CD4-positive, CD25-positive, alpha-beta regulatory T cell (primary cell): ENCODE measurements around the gene SPRED2. TPM values are rescaled to one million over a fixed set of nuclear protein-coding genes. Genes with fewer than 3 reads are reported as not detected.
A peak's percentile ranks its signal among the peaks of the same experiment; 100 is the strongest.

Experiments
- ATAC-seq, 2 donors: fragments of 150-1000 bp; cut with Tn5 transposase; one replicate each; pipeline ENCODE4 v1.10.0; 2021; ENCODE audit warnings: low read depth in 2 of 2, moderate number of reproducible peaks in 2 of 2, moderate library complexity in 1 of 2
- DNase-seq, 3 donors: peaks; one replicate each; pipeline versions ENCODE4 v3.0.0 to v3.0.0-alpha.2; 2012 to 2022; ENCODE audit warnings: mixed read lengths in 1 of 3
- H3K27ac ChIP-seq: one replicate; pipeline ENCODE4 v1.7.0; 2013; ENCODE audit warnings: mild to moderate bottlenecking, low read length; ENCODE audit not compliant: insufficient read depth, poor library complexity, severe bottlenecking
- H3K27me3 ChIP-seq: one replicate; pipeline ENCODE4 v1.7.0; 2013; ENCODE audit warnings: low read length; ENCODE audit not compliant: control insufficient read depth, insufficient read depth
- H3K36me3 ChIP-seq: one replicate; pipeline ENCODE4 v1.7.0; 2013; ENCODE audit warnings: mild to moderate bottlenecking, low read length, moderate library complexity; ENCODE audit not compliant: control insufficient read depth, insufficient read depth
- H3K4me1 ChIP-seq: 2 replicates; pipeline ENCODE4 v1.7.0; 2013; ENCODE audit warnings: mild to moderate bottlenecking, low read length; ENCODE audit not compliant: insufficient read depth, control insufficient read depth, poor library complexity, severe bottlenecking
- H3K4me3 ChIP-seq: one replicate; pipeline ENCODE4 v1.7.0; 2013; ENCODE audit warnings: low read depth, mild to moderate bottlenecking, low read length, moderate library complexity
- H3K9me3 ChIP-seq, 2 experiments: 1 replicate in 1 of 2; 2 replicates in 1 of 2; pipeline ENCODE4 v1.7.0; 2013; ENCODE audit warnings: low read length in 2 of 2, mild to moderate bottlenecking in 1 of 2, moderate library complexity in 1 of 2; ENCODE audit not compliant: control insufficient read depth in 2 of 2
- H3K27ac Mint-ChIP-seq, 3 donors: one replicate each; pipeline ENCODE4 v1.8.0; 2020 to 2022; ENCODE audit warnings: mild to moderate bottlenecking in 3 of 3, mixed read lengths in 3 of 3, moderate library complexity in 2 of 3
- H3K27me3 Mint-ChIP-seq: one replicate; pipeline ENCODE4 v1.8.0; 2022; ENCODE audit warnings: mild to moderate bottlenecking, mixed read lengths
- H3K36me3 Mint-ChIP-seq: one replicate; pipeline ENCODE4 v1.8.0; 2020; ENCODE audit warnings: mixed read lengths
- H3K4me1 Mint-ChIP-seq, 4 donors: one replicate each; pipeline ENCODE4 v1.8.0; 2020 to 2022; ENCODE audit warnings: mixed read lengths in 4 of 4, mild to moderate bottlenecking in 1 of 4
- H3K4me3 Mint-ChIP-seq, 4 donors: one replicate each; pipeline ENCODE4 v1.8.0; 2020 to 2022; ENCODE audit warnings: mild to moderate bottlenecking in 4 of 4, mixed read lengths in 4 of 4, moderate library complexity in 3 of 4
- H3K9me3 Mint-ChIP-seq, 7 donors: one replicate each; pipeline ENCODE4 v1.8.0; 2020 to 2022; ENCODE audit warnings: mixed read lengths in 7 of 7, mild to moderate bottlenecking in 3 of 7, moderate library complexity in 2 of 7
- polyA plus RNA-seq, 4 donors: library from polyadenylated mRNA; unstranded; fragments of 300-500 nt; fragmentation: Illumina TruSeq; gene quantifications; one replicate each; pipeline ENCODE4 v1.2.3, GENCODE V29; 2021
- total RNA-seq: library from RNA; stranded (reverse); gene quantifications from one replicate; pipeline ENCODE4 v1.2.3, GENCODE V29; 2022

The SPRED2 gene
- total and polyA plus RNA-seq, 5 donors from 2014 or later = 0.23 to 6.3 (median 1.1) TPM

DNA sequence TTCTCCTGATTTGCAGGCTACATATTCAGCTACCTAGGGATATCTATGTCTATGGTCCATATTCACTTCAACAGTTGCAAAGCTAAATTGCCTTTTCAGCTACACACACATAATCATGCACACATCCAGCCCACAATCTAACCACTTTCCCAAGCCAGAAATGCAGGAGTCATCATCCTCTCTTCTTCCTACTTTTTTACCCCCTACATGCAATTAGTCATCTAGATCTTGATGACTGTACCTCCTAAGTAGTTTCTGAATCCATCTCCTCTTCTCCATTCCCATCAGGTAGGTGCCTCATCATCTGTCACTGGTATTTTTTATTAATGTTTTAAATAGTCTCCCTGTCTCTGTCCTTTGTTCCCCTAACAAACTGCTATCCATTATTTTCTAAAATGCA, 23.7 kb upstream of the SPRED2 start:
- Histone ChIP-seq H3K4me3 (no peak overlapping the region), H3K4me1 (no peaks in the 10 kb centered on the region), H3K27ac (no peak overlapping the region), H3K36me3 (no peaks in the 10 kb centered on the region), H3K27me3 (peaks cover 15% of the 10 kb centered on the region), H3K9me3 (no peaks in the 10 kb centered on the region)
- H3K4me1 Mint-ChIP-seq = no peaks in the 10 kb centered on the region
- no peaks in the 10 kb centered on the region for H3K36me3 Mint-ChIP-seq
- ATAC-seq = no peak
- H3K27me3 Mint-ChIP-seq = peaks cover 52% of the 10 kb centered on the region
- H3K4me3 Mint-ChIP-seq = no peak overlapping the region
- peaks cover 0 to 2% (median 0%) of the 10 kb centered on the region in 7 donors for H3K9me3 Mint-ChIP-seq
- DNase-seq = no peak
- no peak overlapping the region for H3K27ac Mint-ChIP-seq

DNA sequence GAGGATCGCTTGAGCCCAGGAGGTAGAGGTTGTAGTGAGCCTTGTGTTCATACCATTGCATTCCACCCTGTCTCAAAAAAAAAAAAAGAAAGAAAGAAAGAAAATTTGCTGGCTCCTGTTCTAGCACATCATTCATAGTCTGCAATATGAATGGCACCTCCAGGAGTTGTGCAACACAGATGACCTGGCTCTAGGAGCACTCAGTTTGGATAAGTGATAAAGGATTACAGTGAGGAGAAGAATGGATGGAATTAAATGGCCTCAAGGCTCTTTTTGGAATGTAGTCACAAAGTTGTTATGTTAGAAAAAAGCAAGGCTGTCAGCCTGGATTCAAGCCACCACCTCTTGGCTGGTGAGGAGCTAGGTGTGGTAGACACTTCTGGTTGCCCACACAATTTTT, 21.5 kb upstream of the SPRED2 start:
- no peaks in the 10 kb centered on the region for H3K9me3 ChIP-seq
- ATAC-seq (no peak), DNase-seq (no peak)
- Mint-ChIP-seq H3K27ac (no peak overlapping the region), H3K4me1 (no peaks in the 10 kb centered on the region), H3K27me3 (peaks cover 52% of the 10 kb centered on the region), H3K9me3 (peaks cover 0 to 2% (median 0%) of the 10 kb centered on the region in 7 donors), H3K4me3 (no peak overlapping the region), H3K36me3 (no peaks in the 10 kb centered on the region)
- no peaks in the 10 kb centered on the region for H3K36me3 ChIP-seq
- peaks cover 27% of the 10 kb centered on the region for H3K27me3 ChIP-seq
- H3K27ac ChIP-seq = no peak overlapping the region
- no peak overlapping the region for H3K4me3 ChIP-seq
- H3K4me1 ChIP-seq = no peaks in the 10 kb centered on the region

DNA sequence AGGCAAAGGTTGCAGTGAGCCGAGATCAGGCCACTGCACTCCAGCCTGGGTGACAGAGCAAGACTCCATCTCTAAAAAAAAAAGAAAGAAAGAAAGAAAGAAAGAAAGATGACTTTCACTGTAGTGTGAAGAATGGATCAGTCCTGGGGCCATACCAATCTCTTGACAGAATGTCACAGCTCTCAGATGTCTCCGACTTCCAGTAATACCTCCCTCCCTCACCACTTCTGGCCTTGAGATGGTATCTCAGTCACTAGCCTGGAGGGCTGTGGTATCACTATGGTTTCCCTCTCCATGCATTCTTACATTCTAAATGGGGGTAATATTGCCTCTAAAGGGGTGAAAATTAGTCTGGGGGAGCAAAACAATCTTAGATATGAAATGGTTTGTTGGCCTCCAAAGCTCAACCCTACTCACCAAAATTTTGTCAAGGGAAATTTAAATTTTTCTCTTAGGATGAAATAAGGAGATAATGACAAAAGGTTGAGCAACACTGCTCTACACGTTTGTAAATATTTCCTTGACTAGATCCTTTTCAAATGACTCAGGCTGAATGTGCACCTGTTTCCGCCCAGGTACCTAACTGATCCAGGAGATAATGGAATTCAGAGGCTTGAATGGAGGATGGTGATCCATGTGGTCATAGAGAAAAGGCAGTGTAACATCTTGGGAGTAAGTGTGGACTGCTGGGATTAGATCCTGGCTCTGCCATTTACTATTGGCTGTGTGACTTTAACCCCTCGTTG, 19.9 kb upstream of the SPRED2 start:
- H3K4me1 ChIP-seq = no peaks in the 10 kb centered on the region
- H3K9me3 Mint-ChIP-seq = peaks cover 0 to 2% (median 0%) of the 10 kb centered on the region in 7 donors
- no peak overlapping the region for H3K4me3 ChIP-seq
- no peaks in the 10 kb centered on the region for H3K4me1 Mint-ChIP-seq
- no peaks in the 10 kb centered on the region for H3K9me3 ChIP-seq
- no peak overlapping the region for H3K27ac ChIP-seq
- no peaks in the 10 kb centered on the region for H3K36me3 ChIP-seq
- H3K4me3 Mint-ChIP-seq = no peak overlapping the region
- ATAC-seq = no peak
- no peak for DNase-seq
- no peaks in the 10 kb centered on the region for H3K36me3 Mint-ChIP-seq
- H3K27me3 ChIP-seq = peaks cover 27% of the 10 kb centered on the region
- no peak overlapping the region for H3K27ac Mint-ChIP-seq
- peaks cover 46% of the 10 kb centered on the region for H3K27me3 Mint-ChIP-seq

DNA sequence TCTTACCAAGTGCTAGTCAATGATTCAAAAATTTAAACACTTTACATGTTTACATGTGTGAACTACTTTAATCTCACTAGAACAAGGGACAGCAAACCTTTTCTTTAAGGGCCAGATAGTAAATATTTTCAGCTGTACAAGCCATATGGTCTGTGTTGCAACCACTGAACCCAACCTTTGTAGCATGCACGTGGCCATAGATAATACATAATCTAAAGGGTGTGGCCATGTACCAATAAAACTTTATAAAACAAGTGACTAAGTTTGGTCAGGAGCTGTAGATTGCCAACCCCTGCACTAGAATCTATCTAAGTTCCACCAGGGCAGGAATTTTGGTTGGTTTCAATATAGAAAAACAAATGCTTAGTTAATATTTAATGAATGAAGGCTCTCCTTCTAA, 18.4 kb upstream of the SPRED2 start:
- DNase-seq = no peak
- H3K9me3 Mint-ChIP-seq = peaks cover 0 to 2% (median 0%) of the 10 kb centered on the region in 7 donors
- Histone ChIP-seq H3K9me3 (no peaks in the 10 kb centered on the region), H3K36me3 (no peaks in the 10 kb centered on the region), H3K4me1 (no peaks in the 10 kb centered on the region), H3K4me3 (no peak overlapping the region), H3K27ac (no peak overlapping the region), H3K27me3 (peaks cover 27% of the 10 kb centered on the region)
- no peaks in the 10 kb centered on the region for H3K36me3 Mint-ChIP-seq
- ATAC-seq = no peak
- no peaks in the 10 kb centered on the region for H3K4me1 Mint-ChIP-seq
- no peak overlapping the region for H3K4me3 Mint-ChIP-seq
- peaks cover 41% of the 10 kb centered on the region for H3K27me3 Mint-ChIP-seq
- no peak overlapping the region for H3K27ac Mint-ChIP-seq

DNA sequence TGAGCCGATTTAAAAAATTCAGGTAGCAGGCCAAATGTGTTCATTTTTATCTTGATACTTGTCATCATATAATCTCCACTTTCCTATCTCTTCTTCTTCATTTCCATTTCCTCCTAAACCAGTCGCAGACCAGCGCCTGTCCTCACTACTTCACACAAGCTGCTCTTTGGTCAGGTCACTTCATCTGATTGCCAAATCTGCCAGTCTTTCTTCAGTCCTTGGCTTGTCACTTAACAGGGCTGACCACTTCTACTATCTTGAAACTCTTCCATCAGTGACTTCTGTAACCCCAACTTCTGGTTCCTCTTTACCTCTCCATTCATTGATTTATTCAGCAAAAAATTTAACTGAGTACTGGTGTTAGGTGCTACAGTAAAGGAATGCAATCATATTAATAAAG, 18.0 kb upstream of the SPRED2 start:
- no peak overlapping the region for H3K4me3 Mint-ChIP-seq
- DNase-seq (no peak), ATAC-seq (no peak)
- Histone ChIP-seq H3K4me3 (no peak overlapping the region), H3K27me3 (peaks cover 23% of the 10 kb centered on the region), H3K27ac (no peak overlapping the region), H3K36me3 (no peaks in the 10 kb centered on the region), H3K9me3 (no peaks in the 10 kb centered on the region), H3K4me1 (no peaks in the 10 kb centered on the region)
- no peak overlapping the region for H3K27ac Mint-ChIP-seq
- peaks cover 0 to 2% (median 0%) of the 10 kb centered on the region in 7 donors for H3K9me3 Mint-ChIP-seq
- H3K36me3 Mint-ChIP-seq = no peaks in the 10 kb centered on the region
- peaks cover 37% of the 10 kb centered on the region for H3K27me3 Mint-ChIP-seq
- H3K4me1 Mint-ChIP-seq = no peaks in the 10 kb centered on the region

DNA sequence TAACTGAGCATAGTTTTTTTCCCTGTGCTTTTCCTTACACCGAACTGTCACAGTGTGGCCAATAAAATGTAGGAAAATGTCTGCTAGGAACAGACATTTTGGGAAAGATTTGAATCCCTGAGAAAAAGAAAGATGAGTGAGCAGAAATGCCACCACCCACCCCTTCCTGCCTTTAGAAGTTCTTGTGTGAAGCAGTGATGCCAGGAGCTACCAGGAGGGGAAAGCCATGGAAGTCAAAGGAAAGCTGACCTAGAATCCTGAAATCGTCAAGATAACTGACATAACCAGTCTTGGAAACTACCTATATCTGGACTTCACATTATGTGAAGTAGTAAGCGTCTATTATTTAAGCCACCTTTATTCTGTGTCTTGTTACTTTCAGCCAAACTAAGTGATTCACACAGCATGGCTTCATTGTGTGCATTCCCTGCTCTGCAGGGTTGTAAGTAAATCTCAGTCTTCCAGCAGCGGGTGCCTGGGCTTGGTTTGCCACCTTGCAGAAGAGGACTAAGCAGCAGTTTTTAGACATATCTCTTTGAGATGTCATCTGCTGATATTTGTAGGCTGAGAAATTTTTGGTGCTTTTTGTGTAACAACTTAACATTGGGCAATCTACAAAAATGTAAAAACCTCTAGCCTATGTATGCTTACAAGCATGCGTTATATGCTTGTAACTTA, 11.2 kb upstream of the SPRED2 start:
- Mint-ChIP-seq H3K4me3 (no peak overlapping the region), H3K9me3 (no peaks in the 10 kb centered on the region), H3K27ac (no peak overlapping the region), H3K27me3 (peaks cover 24% of the 10 kb centered on the region), H3K4me1 (peaks cover 0 to 4% (median 0%) of the 10 kb centered on the region in 4 donors), H3K36me3 (no peaks in the 10 kb centered on the region)
- Histone ChIP-seq H3K4me1 (no peaks in the 10 kb centered on the region), H3K27me3 (peaks cover 3% of the 10 kb centered on the region), H3K9me3 (no peaks in the 10 kb centered on the region), H3K36me3 (no peaks in the 10 kb centered on the region), H3K27ac (no peak overlapping the region), H3K4me3 (no peak overlapping the region)
- DNase-seq = no peak
- no peak for ATAC-seq

DNA sequence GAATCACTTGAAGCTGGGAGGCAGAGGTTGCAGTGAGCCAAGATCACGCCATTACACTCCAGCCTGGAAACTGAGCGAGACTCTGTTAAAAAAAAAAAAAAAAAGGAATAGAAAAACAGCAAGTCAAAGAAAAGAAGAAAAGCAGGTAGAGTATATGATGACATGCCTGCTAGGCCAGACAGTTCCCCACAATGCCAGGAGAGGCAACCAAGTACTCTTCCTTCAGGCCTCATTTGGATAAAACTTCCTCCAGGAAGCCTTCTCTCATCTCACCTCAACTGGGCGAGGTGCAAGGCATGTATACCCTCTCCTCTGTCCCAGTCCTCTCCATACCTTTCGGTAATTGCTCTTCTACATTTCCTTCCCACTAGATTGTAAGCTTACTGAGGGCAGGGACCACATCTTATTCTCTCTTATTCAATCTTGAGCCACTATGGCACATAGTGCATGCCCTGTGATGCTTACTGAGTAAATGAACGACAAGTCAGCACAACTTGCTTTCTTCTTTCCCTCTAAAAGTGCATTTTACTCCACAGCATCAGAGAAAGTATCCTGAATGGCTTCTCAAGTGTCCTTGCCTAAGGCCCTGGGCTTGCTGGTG, 10.1 kb upstream of the SPRED2 start:
- ATAC-seq (no peak), DNase-seq (no peak)
- H3K27ac ChIP-seq = no peak overlapping the region
- peak overlapping the region in 1 of 4 donors; percentile 72 for H3K4me3 Mint-ChIP-seq
- H3K9me3 Mint-ChIP-seq = no peaks in the 10 kb centered on the region
- no peaks in the 10 kb centered on the region for H3K36me3 ChIP-seq
- no peak overlapping the region for H3K27ac Mint-ChIP-seq
- no peaks in the 10 kb centered on the region for H3K9me3 ChIP-seq
- peaks cover 27% of the 10 kb centered on the region for H3K27me3 Mint-ChIP-seq
- no peaks in the 10 kb centered on the region for H3K4me1 ChIP-seq
- peaks cover 0 to 6% (median 0%) of the 10 kb centered on the region in 4 donors for H3K4me1 Mint-ChIP-seq
- no peak overlapping the region for H3K4me3 ChIP-seq
- H3K27me3 ChIP-seq = peaks cover 7% of the 10 kb centered on the region
- no peaks in the 10 kb centered on the region for H3K36me3 Mint-ChIP-seq
